Neuron (in vitro differentiated cells): ENCODE results near the gene AIG1.
"Not testable (repeated sequence)": the region's sequence is repeated elsewhere in the genome, so short reads cannot be mapped to it uniquely, and the experiment has no call there.

Experiments used
- H2AFZ ChIP-seq: one replicate; pipeline ENCODE4 v1.6.1; 2013; ENCODE audit warnings: low read depth, mild to moderate bottlenecking, inconsistent platforms, low read length, moderate library complexity
- H3K27me3 ChIP-seq: one replicate; pipeline ENCODE4 v1.6.1; 2013; ENCODE audit warnings: low read length; ENCODE audit not compliant: insufficient read depth
- H3K36me3 ChIP-seq: one replicate; pipeline ENCODE4 v1.6.1; 2013; ENCODE audit warnings: low read length; ENCODE audit not compliant: insufficient read depth
- H3K4me1 ChIP-seq: one replicate; pipeline ENCODE4 v1.6.1; 2013; ENCODE audit warnings: low read length; ENCODE audit not compliant: insufficient read depth
- H3K4me3 ChIP-seq: 2 replicates; pipeline ENCODE4 v1.5.1; 2013; ENCODE audit warnings: mild to moderate bottlenecking, low read length, moderate library complexity
- H3K9me3 ChIP-seq: one replicate; pipeline ENCODE4 v1.6.1; 2013; ENCODE audit warnings: low read length

The AIG1 gene

DNA sequence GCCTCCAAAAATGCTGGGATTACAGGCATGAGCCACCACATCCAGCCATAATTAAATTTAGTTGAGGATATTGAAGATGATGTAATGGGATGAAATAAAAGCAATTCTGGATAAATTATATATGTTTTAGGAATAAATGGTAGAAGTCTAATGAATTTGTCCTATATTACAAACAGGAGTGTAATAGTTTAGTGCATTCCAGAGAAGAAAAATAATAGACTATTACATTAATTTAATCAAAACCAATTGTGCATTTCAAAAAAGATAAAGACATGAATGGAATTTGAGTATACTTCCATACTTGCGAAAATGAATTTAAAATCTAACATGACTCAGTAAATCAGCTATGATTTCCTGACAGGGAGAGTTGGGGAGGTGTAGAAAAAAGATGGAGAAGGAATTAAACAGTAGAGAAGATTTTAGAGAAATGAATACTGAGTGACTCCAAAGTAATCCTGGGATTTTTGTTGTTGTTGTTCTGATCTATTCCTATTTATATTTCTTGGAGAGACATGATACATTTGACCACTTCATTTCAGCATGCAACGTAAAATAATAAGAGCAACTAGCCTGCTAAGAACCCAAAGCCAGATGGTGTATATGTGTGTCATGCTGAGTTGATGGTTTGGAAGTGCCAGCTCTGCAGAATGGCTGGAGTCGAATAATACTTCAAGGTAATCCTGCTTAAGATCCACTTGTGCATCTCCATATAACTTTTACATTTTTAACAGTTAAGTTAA is 67.4 kb downstream of the AIG1 start:
- no peaks in the 10 kb centered on the region for H3K27me3 ChIP-seq
- H3K36me3 ChIP-seq: no peaks in the 10 kb centered on the region
- H2AFZ ChIP-seq: no peak overlapping the region
- no peaks in the 10 kb centered on the region for H3K4me1 ChIP-seq
- H3K4me3 ChIP-seq: no peak overlapping the region
- H3K9me3 ChIP-seq: peaks cover 3% of the 10 kb centered on the region

DNA sequence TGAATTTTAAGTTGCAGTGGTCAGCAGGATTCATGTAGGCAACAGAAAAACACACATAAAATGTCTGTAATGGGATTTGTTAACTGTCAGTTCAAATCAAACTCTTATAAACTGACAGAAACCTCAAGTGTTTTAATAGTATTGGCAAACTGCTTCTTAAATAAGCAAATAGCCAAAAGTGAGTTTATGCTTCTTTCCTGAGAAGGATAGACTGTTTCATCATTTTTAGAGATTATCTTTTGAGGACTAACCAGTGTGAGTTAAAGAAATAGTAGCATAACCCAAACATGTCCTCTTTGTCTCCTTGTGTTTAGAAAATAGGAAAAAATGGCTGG is 68.0 kb downstream of the AIG1 start:
- no peaks in the 10 kb centered on the region for H3K4me1 ChIP-seq
- H3K9me3 ChIP-seq: peaks cover 3% of the 10 kb centered on the region
- H3K27me3 ChIP-seq: no peaks in the 10 kb centered on the region
- no peak overlapping the region for H3K4me3 ChIP-seq
- H3K36me3 ChIP-seq: no peaks in the 10 kb centered on the region
- H2AFZ ChIP-seq: no peak overlapping the region

GRCh38 chr6:143130928-143131327 is 70.2 kb downstream of the AIG1 start:
- Histone ChIP-seq H2AFZ (no peak overlapping the region), H3K9me3 (peaks cover 3% of the 10 kb centered on the region), H3K4me3 (no peak overlapping the region), H3K36me3 (no peaks in the 10 kb centered on the region), H3K27me3 (no peaks in the 10 kb centered on the region), H3K4me1 (no peaks in the 10 kb centered on the region)

DNA sequence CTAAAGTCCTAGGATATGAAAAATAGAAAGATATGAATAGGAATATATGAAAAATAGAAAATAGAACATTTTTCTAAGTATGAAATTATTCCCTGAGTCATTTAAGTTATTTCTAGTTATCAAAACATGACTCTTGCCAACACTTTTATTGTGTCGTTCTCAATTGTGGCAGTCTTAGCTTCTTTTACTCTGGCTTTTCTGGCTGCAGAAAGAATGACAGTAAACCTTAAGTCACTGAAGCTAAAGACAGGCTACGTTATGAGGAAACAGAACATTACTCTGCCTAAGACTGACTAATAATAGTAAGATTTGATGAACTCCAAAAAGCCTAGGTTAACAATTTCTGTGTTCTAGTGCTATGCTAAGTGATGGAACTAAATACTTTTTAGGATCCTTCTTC is 74.6 kb downstream of the AIG1 start:
- no peak overlapping the region for H3K4me3 ChIP-seq
- H3K9me3 ChIP-seq: peaks cover 3% of the 10 kb centered on the region
- H3K36me3 ChIP-seq: peaks cover 5% of the 10 kb centered on the region
- no peaks in the 10 kb centered on the region for H3K27me3 ChIP-seq
- no peaks in the 10 kb centered on the region for H3K4me1 ChIP-seq
- no peak overlapping the region for H2AFZ ChIP-seq

GRCh38 chr6:143135797-143136561 is 75.3 kb downstream of the AIG1 start:
- Histone ChIP-seq H3K27me3 (no peaks in the 10 kb centered on the region), H3K4me1 (no peaks in the 10 kb centered on the region), H3K9me3 (no peaks in the 10 kb centered on the region), H2AFZ (no peak overlapping the region), H3K4me3 (no peak overlapping the region), H3K36me3 (peaks cover 5% of the 10 kb centered on the region)

DNA sequence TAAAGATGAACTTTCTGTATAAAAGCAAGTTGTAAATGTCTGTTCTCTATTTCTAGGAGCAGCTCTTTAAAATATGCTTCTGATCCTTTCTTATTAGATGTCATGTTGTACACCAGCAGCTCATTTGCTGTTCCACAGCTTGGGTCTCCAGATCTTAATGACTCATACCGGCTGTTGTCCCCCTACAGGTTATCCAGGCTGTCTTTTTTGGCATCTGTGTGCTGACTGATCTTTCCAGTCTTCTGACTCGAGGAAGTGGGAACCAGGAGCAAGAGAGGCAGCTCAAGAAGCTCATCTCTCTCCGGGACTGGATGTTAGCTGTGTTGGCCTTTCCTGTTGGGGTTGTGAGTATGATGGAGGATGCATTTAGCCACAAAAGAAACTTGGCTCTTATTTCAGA is 76.0 kb downstream of the AIG1 start:
- no peaks in the 10 kb centered on the region for H3K9me3 ChIP-seq
- no peaks in the 10 kb centered on the region for H3K4me1 ChIP-seq
- no peaks in the 10 kb centered on the region for H3K27me3 ChIP-seq
- peaks cover 5% of the 10 kb centered on the region for H3K36me3 ChIP-seq
- H2AFZ ChIP-seq: no peak overlapping the region
- no peak overlapping the region for H3K4me3 ChIP-seq

DNA sequence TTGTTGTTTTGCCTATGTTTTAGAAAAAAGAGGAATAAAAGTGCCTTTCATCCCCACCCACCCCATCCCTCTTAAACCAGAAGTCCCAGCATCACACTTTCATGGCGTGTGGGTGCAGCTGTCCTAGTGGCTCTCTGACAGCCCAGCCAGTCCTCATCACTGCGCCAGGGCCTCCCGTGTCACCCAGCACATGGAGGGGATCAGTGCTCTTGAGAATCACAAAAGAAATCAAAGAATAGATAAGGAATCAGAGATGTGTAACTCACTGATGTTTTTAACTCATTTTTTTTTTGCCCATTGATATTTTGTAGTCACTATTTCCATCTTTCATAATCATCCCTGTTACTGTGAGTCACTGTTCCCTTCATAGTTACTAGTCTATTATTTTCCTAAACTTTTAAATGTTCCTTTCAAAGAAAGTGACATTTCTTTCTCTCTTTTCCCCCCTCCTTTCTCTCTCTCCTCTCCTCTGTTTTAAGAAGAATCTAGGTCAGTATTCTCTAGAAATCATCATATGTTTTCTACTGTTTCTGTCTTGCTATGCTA is 78.6 kb downstream of the AIG1 start:
- Histone ChIP-seq H3K36me3 (peaks cover 5% of the 10 kb centered on the region), H3K4me3 (no peak overlapping the region), H3K9me3 (no peaks in the 10 kb centered on the region), H3K27me3 (no peaks in the 10 kb centered on the region), H2AFZ (no peak overlapping the region), H3K4me1 (no peaks in the 10 kb centered on the region)

- H3K4me1 ChIP-seq, H3K36me3 ChIP-seq, H2AFZ ChIP-seq, H3K9me3 ChIP-seq, H3K27me3 ChIP-seq, H3K4me3 ChIP-seq: not testable (repeated sequence)
Measured at GRCh38 chr6:143139884-143140283, 79.2 kb downstream of the AIG1 start.

- no peaks in the 10 kb centered on the region for H3K27me3 ChIP-seq
- no peak overlapping the region for H2AFZ ChIP-seq
- H3K9me3 ChIP-seq: no peaks in the 10 kb centered on the region
- no peak overlapping the region for H3K4me3 ChIP-seq
- H3K36me3 ChIP-seq: peaks cover 5% of the 10 kb centered on the region
- no peaks in the 10 kb centered on the region for H3K4me1 ChIP-seq
Measured at GRCh38 chr6:143140767-143141166, 80.1 kb downstream of the AIG1 start.

GRCh38 chr6:143141442-143141841 is 80.8 kb downstream of the AIG1 start:
- Histone ChIP-seq H2AFZ (no peak overlapping the region), H3K4me3 (no peak overlapping the region), H3K36me3 (peaks cover 5% of the 10 kb centered on the region), H3K4me1 (no peaks in the 10 kb centered on the region), H3K9me3 (no peaks in the 10 kb centered on the region), H3K27me3 (no peaks in the 10 kb centered on the region)

DNA sequence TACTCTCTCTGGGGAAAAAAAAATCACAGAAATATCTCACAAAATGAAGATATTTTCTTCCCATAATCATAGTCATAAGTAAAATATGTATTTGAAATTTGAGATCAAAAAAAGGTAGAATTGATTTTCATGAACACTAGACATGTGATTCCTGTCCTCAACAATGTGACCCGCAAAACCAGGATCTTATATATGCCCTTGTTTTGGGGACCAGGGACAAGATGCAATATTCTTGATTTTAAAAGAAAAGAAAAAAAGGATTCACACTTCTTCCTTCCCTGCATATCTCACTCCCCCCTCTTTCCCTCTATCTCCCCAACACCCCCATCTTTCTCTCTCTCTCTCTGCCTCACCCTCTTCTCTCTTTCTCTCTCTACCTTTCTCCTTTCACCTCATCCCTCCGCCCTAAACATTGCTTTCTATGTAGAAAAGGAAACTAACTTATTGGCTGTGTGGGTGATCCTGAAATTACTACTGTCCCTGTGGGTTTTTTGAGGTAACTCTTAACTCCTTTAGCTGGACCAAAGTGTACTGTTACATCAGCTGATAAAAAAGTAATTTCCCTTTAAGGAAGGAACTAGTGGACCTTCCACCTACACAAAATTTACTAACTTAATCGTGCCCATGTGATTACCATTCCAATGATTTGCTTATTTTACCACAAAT is 85.6 kb downstream of the AIG1 start:
- Histone ChIP-seq H3K9me3 (no peaks in the 10 kb centered on the region), H3K36me3 (no peaks in the 10 kb centered on the region), H3K4me3 (no peak overlapping the region), H2AFZ (no peak overlapping the region), H3K27me3 (no peaks in the 10 kb centered on the region), H3K4me1 (no peaks in the 10 kb centered on the region)

- no peak overlapping the region for H2AFZ ChIP-seq
- H3K27me3 ChIP-seq: no peaks in the 10 kb centered on the region
- no peaks in the 10 kb centered on the region for H3K9me3 ChIP-seq
- no peak overlapping the region for H3K4me3 ChIP-seq
- H3K4me1 ChIP-seq: no peaks in the 10 kb centered on the region
- H3K36me3 ChIP-seq: no peaks in the 10 kb centered on the region
Measured at GRCh38 chr6:143149771-143150170, 89.1 kb downstream of the AIG1 start.

DNA sequence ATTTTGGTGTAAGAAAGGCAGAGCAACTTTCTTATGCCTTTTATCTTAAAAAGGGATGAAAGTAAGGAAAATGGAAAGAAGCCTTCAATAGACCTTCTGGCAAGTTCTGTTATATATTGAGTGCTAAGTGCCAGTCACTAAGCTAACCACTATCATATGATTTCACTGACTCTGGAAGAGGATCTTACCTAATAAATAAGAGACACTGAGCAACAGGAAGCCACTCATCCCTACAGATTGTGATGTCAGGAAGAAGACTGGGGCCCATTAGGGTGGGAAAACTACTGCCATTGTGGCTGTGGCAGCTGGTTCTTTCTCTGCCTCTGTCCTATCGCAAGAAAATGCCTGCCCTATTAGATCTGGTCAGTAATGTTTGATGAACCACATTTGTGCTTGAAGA is 89.6 kb downstream of the AIG1 start:
- Histone ChIP-seq H3K4me1 (no peaks in the 10 kb centered on the region), H3K9me3 (no peaks in the 10 kb centered on the region), H3K4me3 (no peak overlapping the region), H3K36me3 (no peaks in the 10 kb centered on the region), H3K27me3 (no peaks in the 10 kb centered on the region), H2AFZ (no peak overlapping the region)
